ENCODE data around the gene ABR.

GRCh38 chr17:1166276-1166675 is 13.5 kb downstream of the ABR start:
- no peak for TF ChIP-seq CTCF (conservative IDR thresholded peaks at IDR 0.05)
- TF ChIP-seq ZFX (IDR thresholded peaks at IDR 0.05), result no peak

All from C4-2B (cell line).